Measurements from ENCODE around the gene HMGB2.

GRCh38 chr4:173307778-173308177, 26.4 kb downstream of the HMGB2 start:
- TF ChIP-seq CTCF (IDR thresholded peaks at IDR 0.05) (no peak), POLR2A (IDR thresholded peaks at IDR 0.05) (no peak)

All from gastroesophageal sphincter (tissue), 3 donors.